HG03439 (cell line): ENCODE results near the gene GPRC5A.

Experiments
- ATAC-seq: cut with Tn5 transposase; IDR thresholded peaks from one replicate; pipeline ENCODE4 v1.9.1; 2021; ENCODE audit warnings: mild to moderate bottlenecking, moderate library complexity; ENCODE audit not compliant: unreplicated experiment

Gene GPRC5A

DNA sequence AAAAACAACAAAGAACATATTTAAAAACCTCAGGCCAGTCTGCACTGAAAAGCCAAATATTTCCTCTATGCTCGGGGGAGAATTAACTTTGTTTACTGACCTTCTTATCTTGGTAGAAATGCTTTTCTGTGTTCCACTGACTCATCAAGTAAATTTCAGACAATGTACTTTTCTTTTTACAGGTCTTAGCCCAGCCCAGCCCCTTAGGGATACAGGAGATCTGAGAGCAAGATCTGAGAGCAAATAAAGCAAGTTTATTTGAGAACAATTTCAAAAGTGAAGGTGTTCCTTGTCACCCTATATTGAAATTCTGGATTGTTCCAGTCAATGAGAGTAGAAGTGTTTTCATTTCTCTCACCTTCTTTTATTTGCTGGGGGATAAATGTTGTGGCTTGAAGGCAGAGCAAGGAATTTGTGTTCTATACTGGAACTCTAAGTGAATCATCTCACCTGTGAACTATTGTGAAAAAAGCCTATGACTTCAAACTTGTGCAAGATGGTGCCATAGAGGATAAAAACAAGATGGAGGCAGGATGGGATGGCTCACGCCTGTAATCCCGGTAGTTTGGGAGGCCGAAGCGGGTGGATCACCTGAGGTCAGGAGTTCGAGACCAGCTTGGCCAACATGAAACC, 7.9 kb upstream of the GPRC5A start:
- ATAC-seq = no peak

DNA sequence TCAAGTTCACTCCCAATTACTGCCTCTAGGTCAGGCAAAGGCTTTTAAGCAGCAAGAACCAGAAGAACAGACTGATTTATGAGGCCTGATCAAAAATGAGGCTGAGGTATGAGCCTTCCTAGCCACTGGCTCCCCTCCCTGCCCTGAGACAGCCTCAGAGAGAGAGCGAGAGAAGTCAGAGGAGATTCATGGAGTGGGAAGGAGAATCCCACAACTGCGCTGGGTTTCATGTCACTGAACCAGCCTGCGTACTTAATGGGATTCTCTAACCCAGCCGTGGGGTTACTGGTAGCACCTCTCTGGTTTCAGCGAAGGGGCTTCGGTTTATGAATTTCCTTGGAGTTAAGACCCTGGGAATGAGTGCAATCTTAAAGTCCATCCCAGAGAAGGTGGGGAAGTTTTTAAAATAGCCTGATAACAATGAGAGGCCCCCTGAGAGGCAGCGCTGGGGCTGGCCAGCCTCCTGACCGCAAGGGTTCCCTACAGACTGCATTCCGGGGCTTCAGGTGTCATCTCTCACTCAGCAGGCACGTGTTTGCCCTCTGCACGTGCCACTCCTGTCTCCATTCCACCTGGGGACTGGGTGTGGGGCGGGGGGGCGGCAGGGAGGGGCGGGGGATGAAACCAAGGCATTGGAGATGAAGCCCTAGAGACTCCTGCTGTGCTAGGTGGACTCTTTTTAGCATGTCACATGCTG, 6.1 kb upstream of the GPRC5A start:
- no peak for ATAC-seq

DNA sequence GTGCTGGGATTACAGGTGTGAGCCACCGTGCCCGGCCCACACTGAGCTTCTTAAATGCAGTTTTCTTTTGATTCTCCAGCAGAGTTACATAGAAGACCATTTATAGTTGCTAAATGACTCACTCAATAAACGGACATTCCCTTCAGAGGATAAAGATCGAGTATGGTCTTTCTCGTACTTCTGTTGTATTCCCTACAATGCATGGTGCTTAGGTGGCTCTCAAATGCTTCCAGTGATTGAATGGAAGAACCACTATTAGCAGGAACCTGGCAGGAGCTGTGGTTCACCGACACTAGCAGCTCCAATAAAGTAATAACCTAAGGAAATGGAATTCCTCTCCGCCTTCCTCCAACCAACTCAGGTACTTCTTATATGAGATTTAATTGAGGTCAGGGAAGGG, 3.9 kb upstream of the GPRC5A start:
- ATAC-seq = no peak

DNA sequence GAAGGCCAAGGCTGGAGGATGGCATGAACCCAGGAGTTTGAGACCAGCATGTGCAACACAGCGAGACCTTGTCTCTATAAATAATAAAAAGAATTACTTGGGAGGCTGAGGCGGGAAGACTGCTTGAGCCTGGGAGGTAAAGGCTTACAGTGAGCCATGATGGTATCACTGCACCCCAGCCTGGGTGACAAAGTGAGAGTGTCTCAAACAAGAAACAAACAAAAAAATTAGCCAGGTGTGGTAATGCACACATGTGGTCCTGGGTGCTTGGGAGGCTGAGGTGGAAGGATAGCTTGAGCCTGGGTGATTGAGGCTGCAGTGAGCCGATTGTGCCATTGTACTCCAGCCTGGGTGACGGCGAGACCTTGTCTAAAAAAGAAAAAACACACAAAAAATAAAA, 1.7 kb upstream of the GPRC5A start:
- no peak for ATAC-seq

DNA sequence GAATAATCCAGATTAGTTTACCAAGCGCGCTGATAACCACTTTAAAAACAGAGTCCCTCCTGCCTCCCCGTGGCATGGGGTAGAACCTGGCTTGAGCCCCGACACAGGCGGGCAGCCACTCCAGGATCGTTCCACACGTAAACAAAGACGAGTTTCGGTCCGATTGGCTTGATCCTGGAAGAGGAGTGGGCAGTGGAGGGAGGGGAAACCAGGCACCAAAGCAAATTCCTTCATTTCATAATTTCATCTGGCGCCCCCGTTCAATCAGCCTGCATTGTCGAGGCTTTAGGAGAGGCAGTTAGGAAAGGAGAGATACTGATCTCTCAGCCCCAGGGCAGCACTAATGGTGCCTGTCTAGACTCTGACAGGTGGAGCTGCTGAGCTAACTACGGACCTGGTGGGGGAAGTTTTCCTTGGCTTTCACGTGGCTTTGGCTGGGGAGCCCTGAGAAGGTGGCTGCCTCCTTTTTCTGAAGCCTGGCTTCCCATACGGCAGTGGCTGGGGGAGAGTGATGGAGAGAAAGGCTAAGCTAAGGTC, 751 bp upstream of the GPRC5A start:
- ATAC-seq = peak; percentile 50

DNA sequence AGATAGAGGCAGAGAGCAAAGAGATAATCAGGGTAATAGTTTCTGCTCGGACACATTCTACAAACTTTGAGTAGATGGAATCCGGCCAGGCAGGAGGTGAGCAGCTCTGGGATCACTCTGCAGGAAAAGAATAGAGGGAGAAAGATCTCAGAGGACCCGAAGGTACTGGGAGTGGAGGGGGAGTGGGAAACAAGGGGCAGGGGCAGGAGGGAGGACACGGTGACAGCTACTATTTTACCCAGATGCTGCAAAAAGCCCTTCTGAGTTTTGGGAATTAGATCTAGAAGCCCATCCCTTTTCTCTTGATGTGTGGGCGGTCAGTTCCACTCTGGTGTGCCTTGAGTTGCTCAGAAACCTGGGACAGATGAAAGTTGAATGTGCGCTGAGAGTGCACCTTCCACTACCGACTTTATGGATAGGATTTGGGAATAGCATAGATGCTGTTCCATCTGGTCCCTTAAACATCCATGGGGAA, 556 bp downstream of the GPRC5A start:
- ATAC-seq = no peak

DNA sequence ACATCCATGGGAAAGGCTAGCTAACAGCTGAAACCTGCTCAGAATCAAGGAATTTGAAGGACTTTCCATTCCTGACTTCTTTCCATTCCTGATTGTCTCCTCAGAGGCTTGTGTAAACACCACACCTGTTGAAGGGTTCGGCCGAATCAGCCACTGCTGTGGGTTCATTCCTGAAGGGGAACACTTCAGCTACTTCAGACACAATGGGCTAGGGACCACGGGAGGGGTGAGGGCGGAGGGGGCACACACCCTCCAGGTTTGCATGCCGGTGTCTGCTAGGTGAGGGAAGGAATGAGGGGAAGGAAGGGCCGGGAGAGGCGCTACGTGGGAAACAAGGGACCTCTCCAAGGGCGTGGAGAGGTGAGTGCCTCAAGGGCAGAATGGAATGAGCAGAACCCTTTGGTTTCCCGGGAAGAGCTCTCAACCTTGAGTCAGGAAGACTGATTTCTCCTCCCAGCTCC, 1.3 kb downstream of the GPRC5A start:
- ATAC-seq = no peak

DNA sequence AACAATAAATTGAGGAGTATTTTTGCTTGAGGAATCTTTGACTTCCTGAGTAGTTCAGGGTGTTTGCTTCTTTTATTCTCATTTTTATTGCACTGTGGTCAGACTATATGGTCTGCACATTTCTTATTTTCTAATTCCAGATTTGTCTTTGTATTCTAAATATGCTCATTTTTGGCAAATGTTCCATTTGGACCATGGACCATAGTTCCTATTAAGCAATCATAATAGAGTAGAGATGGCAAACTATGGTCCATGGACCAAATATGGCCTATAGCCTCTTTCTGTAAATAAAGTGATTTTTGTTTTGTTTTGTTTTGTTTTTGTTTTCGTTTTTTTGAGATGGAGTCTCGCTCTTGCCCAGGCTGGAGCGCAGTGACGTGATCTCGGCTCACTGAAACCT, 2.1 kb downstream of the GPRC5A start:
- no peak for ATAC-seq

DNA sequence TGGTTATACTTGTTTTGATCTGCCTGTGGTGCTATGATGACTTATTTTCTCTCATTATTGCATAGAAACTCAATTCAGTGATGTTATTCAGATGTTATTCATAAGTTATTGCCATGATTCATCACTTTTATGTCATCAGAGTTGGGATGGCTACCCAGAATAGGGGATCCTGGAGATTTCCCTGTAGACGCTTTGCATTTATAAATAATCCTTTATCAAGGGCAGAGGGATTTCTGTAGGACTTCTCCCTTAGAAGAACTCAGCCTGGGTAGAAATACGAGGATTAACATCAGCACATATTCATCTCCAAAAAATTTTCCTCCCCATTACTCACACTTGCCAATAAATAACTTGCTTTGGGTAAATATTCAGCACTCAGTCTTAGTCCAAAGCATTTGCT, 4.9 kb downstream of the GPRC5A start:
- ATAC-seq = no peak

DNA sequence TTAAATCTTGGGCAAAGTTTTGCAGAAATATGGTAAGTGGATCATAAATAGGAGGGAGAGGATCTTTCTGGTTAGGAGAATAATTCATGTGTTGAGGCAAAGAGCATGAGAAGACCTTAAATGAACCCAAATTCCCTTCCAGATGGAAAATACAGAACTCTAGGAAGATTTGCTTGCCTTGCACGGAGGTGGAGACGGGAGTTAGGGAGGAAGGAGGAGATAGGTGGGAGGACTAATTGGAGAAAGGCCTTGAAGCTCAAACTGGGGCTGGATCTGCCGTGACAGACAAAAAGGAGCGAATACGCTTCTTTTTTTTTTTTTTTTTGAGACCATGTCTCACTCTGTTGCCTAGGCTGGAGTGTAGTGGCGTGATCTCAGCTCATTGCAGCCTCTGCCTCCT, 5.9 kb downstream of the GPRC5A start:
- ATAC-seq = no peak

DNA sequence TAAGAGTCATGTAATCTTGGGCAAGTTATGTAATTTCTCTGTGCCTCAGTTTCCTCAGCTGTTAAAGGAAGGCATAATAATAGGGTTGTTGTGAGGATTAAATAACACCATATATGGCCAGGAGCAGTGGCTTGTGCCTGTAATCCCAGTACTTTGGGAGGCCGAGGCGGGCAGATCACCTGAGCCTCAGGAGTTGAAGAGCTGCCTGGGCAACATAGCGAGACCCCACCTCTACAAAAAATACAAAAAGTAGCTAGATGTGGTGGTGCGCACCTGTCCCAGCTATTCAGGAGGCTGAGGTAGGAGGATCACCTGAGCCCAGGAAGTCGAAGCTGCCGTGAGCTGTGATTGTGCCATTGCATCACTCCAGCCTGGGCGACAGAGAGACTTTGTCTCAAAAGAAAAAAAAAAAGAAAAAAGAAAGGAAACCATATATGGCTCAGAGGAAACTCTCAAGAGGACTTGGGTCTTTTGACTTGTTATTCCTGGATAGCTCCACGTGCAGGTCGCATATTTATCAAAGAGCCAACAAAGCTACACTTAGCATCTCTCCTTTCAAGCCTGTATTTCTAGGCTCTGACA, 6.9 kb downstream of the GPRC5A start:
- ATAC-seq = no peak

DNA sequence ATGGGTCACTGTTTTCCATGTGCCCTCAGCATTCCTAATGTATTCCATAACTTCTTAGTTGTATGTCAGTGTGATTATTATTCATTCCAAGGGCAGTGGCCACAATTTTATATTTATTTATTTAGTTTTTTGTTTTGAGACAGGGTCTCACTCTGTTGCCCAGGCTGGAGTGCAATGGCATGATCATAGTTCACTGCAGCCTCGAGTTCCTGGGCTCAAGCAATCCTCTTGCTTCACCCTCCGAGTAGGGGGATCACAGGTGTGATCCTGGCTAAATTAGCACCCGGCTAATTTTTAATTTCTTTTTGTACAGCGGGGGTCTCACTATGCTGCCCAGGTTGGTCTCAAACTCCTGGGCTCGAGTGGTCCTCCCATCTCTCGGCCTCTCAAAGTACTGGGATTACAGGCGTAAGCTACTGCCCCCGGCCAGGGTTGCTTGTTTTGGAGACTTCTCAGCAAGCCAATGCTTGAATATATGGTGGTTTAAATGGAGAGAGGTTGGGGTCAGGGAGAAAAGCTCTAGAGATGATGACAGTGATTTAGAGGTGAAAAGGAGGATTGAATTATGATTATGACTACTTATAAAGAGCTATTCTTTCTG, 7.6 kb downstream of the GPRC5A start:
- ATAC-seq = no peak

DNA sequence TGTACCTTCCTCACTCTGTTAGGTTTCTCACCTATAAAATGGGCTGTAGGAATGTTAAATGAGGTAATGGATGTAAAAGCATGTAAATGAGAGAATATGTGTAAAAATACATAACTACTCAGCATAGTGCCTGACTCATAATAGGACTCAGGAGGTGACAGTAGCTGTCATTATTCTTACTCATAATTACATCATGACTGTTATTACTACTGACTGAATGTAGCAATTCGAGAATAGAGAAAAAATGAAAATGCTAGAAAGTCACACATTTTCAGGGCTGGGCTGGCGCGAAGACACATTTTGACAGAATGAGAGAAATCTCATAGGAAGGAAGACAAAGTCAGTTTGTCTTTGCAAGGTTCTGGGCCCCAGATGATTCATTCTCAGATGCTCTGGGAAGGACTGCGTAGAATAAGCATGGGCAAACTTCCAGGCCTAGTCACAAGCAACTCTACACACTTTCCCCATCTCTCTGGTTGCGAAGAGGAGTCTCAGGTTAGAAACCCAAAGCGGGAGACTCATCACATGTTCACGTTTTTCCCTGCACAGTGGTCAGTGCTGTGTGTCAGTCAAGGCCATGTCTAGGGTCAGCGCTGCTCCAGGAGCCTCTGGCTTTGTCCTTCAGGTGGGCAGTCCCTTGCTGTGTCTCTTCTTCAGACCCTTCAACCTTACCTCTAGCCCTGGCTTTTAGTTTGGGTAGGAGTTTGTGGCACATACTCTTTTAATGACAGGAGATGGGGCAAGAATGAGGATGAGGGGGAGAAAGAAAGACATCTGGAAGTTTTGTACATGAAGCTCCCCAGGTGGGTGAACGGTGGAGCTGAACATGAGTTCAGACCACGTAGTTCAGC, 8.4 kb downstream of the GPRC5A start:
- ATAC-seq = peak; percentile 83

DNA sequence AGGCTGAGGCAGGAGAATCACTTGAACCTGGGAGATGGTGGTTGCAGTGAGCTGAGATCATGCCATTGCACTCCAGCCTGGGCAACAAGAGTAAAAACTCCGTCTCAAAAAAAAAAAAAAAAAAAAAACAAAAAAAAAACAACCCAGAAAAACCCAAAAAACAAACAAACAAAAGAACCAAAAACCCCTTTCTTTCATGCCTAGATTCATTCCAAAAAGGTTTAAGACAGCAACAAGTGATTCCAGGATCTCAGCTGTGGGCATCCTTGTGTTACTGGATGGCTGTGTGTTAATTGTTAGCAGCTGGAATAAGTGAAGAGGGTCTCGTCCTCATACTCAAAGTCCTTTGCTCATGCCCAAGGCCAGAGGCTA, 9.4 kb downstream of the GPRC5A start:
- ATAC-seq = no peak

DNA sequence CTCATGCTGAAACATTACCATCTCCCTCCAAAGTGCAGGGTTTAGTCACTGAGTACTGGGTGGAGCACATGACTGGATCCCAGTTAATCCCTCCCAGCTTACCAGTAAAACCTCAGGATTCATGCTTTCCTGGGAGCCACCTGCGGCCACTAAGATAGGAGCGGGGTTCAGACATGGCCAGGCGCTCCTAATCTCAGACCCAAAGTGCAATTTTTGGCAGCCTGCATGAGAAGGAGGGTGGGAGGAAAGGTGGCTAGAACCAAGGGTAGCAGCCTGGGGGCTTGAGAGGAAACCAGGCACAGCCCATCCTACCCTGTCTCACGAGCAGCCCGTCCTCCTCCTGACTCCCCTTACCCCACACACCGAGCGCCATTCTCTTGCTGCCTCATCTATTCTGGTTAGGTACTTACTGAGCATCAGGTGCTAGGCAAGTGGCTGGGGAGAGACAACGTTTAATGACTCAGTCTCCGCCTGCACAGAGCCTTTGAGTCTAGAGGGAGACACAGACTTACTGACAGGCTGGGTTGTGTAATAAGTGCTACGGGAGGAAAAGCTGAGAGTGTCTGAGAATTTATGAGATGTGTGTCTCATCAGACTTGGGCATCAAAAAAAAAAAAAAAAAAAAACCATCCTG, 9.9 kb downstream of the GPRC5A start:
- no peak for ATAC-seq

DNA sequence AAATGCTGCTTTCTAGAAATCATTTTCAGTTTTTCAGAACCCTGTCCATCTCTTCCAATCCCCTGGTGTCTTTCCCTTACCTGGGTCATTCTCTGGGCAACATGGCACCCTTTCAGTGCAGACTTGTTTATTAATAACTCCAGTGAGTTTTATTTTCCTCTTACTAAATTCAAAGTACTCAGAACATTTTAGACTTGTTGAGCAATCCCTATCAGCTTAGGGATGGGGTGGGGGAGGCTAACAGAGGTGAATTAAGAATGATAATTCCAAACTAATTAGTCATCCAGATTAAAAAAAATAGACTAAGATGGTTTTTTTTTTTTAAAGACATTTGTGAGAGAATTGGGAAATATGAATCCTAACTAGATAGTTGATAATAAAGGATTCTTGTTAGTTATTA, 10.7 kb downstream of the GPRC5A start:
- ATAC-seq = no peak

DNA sequence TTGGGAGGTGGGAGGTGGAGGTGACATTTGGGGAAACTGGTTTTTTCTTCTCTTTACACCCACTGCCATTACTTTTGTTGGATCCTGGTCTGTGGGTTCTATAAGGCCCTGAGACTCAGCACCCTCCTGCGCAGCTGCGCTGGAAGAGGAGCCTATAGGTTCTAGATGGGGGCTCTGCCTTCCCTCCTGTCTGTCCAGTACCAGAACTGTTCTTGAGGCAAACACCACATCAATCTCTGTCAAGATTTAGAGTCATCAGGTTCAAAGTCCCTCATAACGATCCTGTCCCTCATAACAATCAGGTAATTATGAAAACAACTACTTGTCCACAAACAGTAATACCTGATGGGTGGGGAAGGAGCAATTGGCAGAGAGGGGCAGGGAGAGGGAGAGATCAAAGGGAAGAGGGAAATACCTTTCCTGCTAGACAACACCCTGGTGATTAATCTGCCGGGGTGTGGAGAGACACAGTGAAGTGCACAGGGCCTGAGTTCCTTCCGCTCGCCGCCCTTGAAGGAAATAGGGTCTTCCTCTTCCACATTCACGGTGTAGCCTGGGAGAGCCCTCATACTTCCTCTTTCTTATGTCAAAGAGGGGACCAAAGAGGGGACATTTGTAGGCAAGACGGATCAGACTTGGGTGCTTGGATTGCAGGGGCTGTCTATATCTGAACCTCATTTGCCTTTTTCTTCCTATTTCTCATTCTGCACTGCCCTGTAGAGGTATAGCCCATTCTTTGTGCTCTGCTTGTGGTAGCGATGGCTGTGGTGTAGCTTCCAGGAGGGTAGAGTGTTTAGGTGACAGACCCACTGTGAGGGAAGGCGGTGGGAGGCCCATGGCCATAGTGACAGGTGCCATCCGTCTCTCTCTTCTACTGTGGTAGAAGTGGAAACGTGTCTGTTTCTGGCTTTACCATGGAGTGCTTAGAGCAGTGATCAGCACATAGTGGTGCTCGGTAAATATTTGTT, 12.6 kb downstream of the GPRC5A start:
- no peak for ATAC-seq

DNA sequence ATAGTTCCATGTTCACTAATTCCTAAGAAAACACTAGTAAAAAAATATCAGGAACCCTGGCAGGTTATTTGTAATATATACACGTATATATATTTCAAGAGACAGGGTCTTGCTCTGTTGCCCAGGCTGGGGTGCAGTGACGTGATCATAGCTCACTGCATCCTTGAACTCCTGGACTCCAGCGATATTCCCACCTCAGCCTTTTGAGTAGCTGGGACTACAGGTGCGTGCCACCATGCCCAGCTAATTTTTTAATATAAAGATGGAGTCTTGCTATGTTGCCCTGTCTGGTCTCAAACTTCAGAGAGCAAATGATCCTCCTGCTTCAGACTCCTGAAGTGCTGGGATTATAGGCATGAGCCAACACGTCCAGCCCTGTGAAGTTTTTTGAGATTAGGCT, 16.2 kb downstream of the GPRC5A start:
- no peak for ATAC-seq

DNA sequence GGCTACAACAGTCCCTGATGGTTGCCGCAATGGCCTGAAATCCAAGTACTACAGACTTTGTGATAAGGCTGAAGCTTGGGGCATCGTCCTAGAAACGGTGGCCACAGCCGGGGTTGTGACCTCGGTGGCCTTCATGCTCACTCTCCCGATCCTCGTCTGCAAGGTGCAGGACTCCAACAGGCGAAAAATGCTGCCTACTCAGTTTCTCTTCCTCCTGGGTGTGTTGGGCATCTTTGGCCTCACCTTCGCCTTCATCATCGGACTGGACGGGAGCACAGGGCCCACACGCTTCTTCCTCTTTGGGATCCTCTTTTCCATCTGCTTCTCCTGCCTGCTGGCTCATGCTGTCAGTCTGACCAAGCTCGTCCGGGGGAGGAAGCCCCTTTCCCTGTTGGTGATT, 16.9 kb downstream of the GPRC5A start:
- ATAC-seq = no peak
